ENCODE measurements around the gene NCAM2.

The NCAM2 gene

DNA sequence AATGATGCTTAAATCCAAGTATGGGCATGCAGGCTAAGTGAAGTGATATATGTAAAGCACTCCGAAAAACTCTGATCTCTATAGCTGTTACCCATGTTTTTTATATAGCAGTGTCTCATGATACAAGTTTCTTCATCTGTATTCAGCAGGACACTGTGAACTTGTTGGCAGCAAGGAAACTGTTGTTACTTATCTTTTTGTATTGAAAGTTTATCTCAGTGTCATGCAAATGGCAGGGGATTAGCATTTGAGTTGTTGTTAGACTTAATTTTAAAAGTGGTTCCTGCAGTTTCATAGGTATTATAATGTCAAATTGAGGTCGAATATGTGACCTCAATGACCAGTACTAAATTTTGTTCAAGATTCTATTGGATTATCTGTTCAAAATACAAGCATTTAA is 47.9 kb downstream of the NCAM2 start:
- no peaks in the 10 kb centered on the region for H3K9me3 ChIP-seq (ENCODE audit: control insufficient read depth, insufficient read depth, low read length)
- no peaks in the 10 kb centered on the region for H3K36me3 ChIP-seq (ENCODE audit: insufficient read depth, low read length)
- H3K9ac ChIP-seq (ENCODE audit: low read depth, low read length), result no peak overlapping the region
- H3K4me1 ChIP-seq (ENCODE audit: insufficient read depth, low read length), result peaks cover 16% of the 10 kb centered on the region

DNA sequence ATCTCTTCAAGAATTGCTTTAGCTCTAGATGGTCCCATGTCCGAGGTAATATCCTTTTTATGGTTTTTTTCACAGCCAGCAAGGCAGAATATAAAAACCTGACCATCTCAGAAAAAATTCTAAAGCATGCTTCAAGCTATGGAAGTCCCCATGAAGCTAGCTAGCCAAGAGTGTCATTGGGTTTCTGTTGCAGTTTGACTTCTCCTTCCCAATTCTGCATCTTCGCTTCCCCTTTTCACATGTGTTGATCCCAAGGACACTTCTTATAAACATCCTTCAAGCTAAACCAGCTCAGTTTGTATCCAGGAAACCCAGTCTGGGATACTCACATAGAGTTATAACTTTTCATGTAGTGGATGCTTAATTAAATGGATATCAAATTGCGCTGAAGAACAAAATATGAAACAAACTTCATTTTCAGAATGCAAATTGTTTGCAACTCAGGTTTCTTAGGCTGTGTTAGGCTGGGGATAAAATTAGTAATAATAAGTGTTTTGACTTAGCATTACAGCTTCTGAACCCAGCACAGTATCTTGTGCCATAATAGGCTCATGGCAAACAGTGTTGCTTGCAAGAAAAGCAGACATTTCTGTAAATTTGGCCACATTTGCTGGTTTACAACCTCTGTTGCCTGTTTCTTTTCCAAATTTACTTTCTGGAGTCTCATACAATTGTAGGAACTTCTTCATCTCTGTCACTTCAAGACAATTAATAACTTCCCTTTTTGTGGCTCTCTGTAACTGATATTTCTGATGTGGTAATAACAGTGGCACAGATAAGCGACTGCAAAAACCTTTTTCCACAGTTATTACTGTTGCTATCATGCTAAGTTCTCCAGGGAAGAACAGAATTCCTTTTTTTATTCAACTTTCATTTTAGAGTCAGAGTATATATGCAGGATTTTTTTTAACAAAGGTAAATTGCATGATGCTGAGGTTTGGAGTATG is 53.2 kb downstream of the NCAM2 start:
- H3K9ac ChIP-seq (ENCODE audit: low read depth, low read length), result no peak overlapping the region
- H3K9me3 ChIP-seq (ENCODE audit: control insufficient read depth, insufficient read depth, low read length), result no peaks in the 10 kb centered on the region
- peaks cover 12% of the 10 kb centered on the region for H3K4me1 ChIP-seq (ENCODE audit: insufficient read depth, low read length)
- no peaks in the 10 kb centered on the region for H3K36me3 ChIP-seq (ENCODE audit: insufficient read depth, low read length)

DNA sequence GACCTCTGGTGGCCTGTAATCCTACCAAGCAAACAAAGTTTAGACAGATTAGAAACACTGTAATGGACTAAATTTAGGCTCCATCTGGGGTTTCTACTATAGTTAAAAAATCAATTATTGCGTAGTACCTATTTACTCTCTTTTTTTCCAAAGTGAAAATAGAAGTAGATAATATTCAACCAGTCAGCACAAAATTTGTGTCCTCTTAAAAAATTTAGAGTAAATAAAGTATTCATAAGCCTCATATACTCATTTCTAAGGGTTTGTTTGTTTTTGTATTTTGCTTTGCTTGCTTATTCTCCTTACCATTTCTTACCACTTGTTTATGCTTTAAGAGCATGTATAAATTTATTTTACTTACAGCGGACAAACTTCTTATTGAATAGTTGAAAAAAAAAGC is 54.5 kb downstream of the NCAM2 start:
- H3K9ac ChIP-seq (ENCODE audit: low read depth, low read length), result no peak overlapping the region
- H3K9me3 ChIP-seq (ENCODE audit: control insufficient read depth, insufficient read depth, low read length), result no peaks in the 10 kb centered on the region
- peaks cover 4% of the 10 kb centered on the region; the same call in 1 of the 2 replicates for H3K4me1 ChIP-seq (ENCODE audit: insufficient read depth, low read length)
- no peaks in the 10 kb centered on the region for H3K36me3 ChIP-seq (ENCODE audit: insufficient read depth, low read length)

DNA sequence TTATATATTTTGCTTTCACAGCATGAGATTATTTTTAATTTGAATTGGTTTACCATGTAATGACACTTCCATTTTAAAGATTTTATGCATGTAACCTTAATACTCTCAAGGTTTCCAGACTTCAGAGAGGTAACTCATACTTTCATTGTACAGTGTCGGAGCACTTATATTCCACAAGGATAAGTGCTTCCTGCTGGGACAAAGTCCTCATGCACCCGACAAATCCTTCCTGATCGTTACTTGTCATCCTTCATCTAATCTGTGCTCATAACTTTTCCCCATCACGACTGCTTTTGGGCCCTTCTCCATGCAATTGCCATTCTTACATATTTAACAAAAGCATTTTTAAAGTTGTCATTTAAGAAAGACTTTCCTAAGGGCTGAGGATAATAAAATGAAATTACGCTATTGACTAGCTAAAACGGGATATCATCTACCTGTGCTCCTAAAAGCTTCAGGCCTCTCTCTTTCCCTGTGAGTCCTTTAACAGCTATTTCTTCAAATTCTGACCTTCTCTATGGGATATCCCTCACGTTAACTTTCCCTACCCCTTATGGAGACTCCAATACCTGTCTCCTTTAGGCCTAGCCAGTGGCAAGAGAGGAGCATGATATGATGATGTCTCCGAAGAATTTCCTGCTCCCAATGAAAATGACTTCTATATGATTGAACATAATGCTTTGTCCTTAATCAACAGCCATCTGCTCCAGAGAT is 59.3 kb downstream of the NCAM2 start:
- Histone ChIP-seq H3K4me1 (ENCODE audit: insufficient read depth, low read length) (peaks cover 6% of the 10 kb centered on the region; the same call in 1 of the 2 replicates), H3K9me3 (ENCODE audit: control insufficient read depth, insufficient read depth, low read length) (no peaks in the 10 kb centered on the region), H3K36me3 (ENCODE audit: insufficient read depth, low read length) (no peaks in the 10 kb centered on the region), H3K9ac (ENCODE audit: low read depth, low read length) (no peak overlapping the region)

DNA sequence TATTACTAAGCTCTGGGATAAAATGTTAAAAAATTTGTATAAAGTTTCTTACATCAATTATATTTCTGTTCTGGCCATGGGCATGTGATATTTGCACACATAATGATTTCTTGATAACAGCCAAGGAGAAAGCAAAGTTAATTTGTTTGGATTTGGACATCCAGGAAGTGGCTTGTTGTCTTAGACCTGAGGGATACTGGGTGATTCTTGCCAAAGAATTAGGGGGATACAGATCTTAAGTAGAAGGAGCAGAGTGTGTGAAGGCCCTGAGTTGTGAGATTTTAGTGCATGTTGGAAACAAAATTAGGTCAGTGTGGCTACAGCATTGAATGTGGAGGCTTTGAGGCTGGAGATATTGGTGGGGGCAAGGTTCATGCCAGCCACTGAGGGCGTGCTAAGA is 65.6 kb downstream of the NCAM2 start:
- Histone ChIP-seq H3K4me1 (ENCODE audit: insufficient read depth, low read length) (no peaks in the 10 kb centered on the region), H3K9ac (ENCODE audit: low read depth, low read length) (no peak overlapping the region), H3K9me3 (ENCODE audit: control insufficient read depth, insufficient read depth, low read length) (no peaks in the 10 kb centered on the region), H3K36me3 (ENCODE audit: insufficient read depth, low read length) (no peaks in the 10 kb centered on the region)

DNA sequence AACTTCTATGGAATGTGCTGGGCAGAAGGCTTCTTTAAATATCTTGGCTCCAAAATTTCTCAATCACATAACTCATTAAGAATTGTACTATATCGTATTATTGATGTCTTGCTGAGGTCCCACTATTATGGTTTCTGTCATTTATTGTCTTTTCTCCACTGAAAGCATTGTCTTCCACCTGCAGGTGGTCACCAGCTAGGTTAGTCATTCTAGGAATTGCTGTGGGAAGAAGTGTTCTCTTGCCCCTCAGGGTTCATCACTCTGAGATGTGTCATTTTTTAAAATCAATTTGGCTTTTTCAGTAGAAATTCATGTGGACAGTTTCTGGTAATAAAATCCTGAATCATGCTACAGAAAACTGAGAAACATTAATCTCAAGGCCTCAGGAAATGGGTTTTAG is 66.1 kb downstream of the NCAM2 start:
- H3K9ac ChIP-seq (ENCODE audit: low read depth, low read length), result no peak overlapping the region
- no peaks in the 10 kb centered on the region for H3K36me3 ChIP-seq (ENCODE audit: insufficient read depth, low read length)
- H3K9me3 ChIP-seq (ENCODE audit: control insufficient read depth, insufficient read depth, low read length), result no peaks in the 10 kb centered on the region
- H3K4me1 ChIP-seq (ENCODE audit: insufficient read depth, low read length), result no peaks in the 10 kb centered on the region

DNA sequence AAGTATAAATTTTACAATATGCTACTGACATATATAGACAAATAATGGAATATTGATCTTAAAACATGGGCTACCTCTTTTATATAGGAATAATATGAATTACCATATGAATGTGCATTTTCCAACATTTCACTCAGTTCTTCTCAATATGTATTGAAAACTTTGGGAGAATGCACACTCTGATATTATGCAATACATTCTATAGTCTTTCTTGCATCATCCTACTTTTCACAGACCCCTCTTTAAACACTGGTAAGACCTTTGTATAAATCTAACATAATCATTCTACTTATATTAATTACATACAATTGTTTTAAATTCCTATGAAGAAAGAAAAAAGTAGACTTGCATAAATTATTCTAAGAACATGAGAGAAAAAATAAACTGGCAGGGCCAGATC is 69.2 kb downstream of the NCAM2 start:
- H3K9me3 ChIP-seq (ENCODE audit: control insufficient read depth, insufficient read depth, low read length), result no peaks in the 10 kb centered on the region
- no peaks in the 10 kb centered on the region for H3K36me3 ChIP-seq (ENCODE audit: insufficient read depth, low read length)
- no peaks in the 10 kb centered on the region for H3K4me1 ChIP-seq (ENCODE audit: insufficient read depth, low read length)
- no peak overlapping the region for H3K9ac ChIP-seq (ENCODE audit: low read depth, low read length)

DNA sequence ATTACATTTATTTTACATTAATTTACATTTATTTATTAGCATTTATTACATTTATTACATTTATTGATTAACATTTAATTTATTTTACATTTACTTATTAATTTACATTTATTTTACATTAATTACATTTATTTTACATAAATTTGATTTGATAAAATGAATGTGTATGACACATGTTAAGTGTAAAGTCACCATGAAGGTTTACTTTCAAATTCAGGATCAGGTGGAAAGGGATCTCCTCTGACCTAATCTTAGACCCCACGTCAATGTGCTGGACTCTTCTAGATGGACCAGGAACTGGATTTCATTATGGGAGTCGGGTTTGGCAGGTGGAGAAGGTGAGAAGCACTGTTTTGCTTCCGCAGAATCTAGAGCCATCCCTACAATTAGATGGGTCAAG is 76.1 kb downstream of the NCAM2 start:
- Histone ChIP-seq H3K9ac (ENCODE audit: low read depth, low read length) (no peak overlapping the region), H3K9me3 (ENCODE audit: control insufficient read depth, insufficient read depth, low read length) (no peaks in the 10 kb centered on the region), H3K4me1 (ENCODE audit: insufficient read depth, low read length) (no peaks in the 10 kb centered on the region), H3K36me3 (ENCODE audit: insufficient read depth, low read length) (no peaks in the 10 kb centered on the region)

DNA sequence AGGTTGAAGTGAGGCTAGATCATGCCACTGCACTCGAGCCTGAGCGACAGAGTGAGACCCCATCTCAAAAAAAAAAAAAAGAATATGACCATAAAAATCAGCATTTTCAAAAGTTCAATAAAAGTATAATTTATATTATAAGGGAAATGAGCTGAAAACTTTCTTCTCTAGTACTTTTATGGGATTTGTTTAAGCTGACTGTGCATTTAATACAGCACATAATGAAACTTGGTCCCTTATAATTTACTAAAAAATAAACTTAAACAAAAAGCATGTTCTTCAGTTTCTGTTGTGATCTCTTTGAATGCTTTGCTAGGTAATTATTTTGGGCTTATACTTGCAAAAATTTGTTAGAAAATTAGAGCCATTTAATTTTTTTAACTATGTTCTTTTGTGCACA is 77.8 kb downstream of the NCAM2 start:
- H3K4me1 ChIP-seq (ENCODE audit: insufficient read depth, low read length), result no peaks in the 10 kb centered on the region
- no peak overlapping the region for H3K9ac ChIP-seq (ENCODE audit: low read depth, low read length)
- no peaks in the 10 kb centered on the region for H3K36me3 ChIP-seq (ENCODE audit: insufficient read depth, low read length)
- H3K9me3 ChIP-seq (ENCODE audit: control insufficient read depth, insufficient read depth, low read length), result no peaks in the 10 kb centered on the region

DNA sequence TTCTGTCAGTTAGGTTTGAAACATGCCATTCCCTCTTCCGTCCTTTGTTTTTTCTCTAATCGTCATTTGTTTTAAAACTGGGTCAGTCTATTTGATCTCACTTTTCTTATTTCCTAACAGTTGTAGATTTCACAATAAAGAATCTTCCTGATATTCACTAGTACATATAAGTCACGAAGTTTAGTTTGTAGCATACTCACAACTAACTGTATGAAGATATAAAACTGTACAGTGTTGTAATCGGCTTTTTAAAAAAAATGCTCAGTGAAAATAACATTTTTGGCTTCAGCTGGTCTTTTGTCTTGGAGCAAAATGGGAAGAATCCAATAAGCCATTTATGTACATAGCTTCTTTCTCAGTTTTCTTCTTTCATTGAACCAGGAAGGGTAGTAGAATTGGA is 78.3 kb downstream of the NCAM2 start:
- H3K4me1 ChIP-seq (ENCODE audit: insufficient read depth, low read length), result no peaks in the 10 kb centered on the region

DNA sequence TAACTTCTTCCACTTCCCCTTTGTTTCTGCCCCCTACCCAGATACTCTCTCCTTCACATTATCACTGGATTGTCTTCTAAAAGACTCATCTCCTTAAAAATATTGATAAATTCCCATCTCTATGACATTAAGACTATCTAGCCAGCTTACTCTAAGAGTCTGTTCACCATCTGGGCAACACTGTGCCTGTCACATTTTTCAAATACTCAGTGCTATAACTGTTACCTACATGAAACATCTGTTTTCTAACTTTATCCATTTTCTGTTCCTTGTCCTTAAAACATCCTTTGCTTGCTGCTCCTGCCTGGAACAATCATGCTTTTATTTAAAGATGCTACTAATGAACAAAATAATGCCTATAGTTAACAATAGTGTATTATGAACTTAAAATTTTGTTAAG is 81.4 kb downstream of the NCAM2 start:
- Histone ChIP-seq H3K4me1 (ENCODE audit: insufficient read depth, low read length) (no peaks in the 10 kb centered on the region), H3K36me3 (ENCODE audit: insufficient read depth, low read length) (no peaks in the 10 kb centered on the region), H3K9ac (ENCODE audit: low read depth, low read length) (no peak overlapping the region), H3K9me3 (ENCODE audit: control insufficient read depth, insufficient read depth, low read length) (no peaks in the 10 kb centered on the region)

More for the DNA sequence above, 78.3 kb downstream of the NCAM2 start:
- no peaks in the 10 kb centered on the region for H3K36me3 ChIP-seq (ENCODE audit: insufficient read depth, low read length)
- H3K9me3 ChIP-seq (ENCODE audit: control insufficient read depth, insufficient read depth, low read length), result no peaks in the 10 kb centered on the region
- H3K9ac ChIP-seq (ENCODE audit: low read depth, low read length), result no peak overlapping the region

DNA sequence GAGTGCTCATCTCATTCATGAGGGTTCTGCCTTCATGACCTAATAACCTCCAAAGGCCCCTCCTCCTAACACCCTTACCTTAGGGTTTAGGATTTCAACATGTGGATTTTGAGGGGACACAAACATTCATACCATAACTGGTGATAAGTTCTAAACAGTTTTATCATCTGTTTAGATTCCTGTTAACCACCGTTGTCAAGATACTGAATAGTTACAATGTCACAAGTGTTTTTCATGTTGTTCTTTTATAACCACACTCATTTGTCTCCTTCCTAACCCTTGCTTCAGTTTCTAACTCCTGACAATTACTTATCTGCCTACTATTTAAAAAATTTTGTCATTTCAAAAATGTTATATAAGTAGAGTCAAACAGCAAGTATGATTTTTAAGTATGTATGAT is 86.0 kb downstream of the NCAM2 start:
- H3K4me1 ChIP-seq (ENCODE audit: insufficient read depth, low read length), result no peaks in the 10 kb centered on the region
- no peaks in the 10 kb centered on the region for H3K9me3 ChIP-seq (ENCODE audit: control insufficient read depth, insufficient read depth, low read length)
- H3K9ac ChIP-seq (ENCODE audit: low read depth, low read length), result no peak overlapping the region
- H3K36me3 ChIP-seq (ENCODE audit: insufficient read depth, low read length), result no peaks in the 10 kb centered on the region

DNA sequence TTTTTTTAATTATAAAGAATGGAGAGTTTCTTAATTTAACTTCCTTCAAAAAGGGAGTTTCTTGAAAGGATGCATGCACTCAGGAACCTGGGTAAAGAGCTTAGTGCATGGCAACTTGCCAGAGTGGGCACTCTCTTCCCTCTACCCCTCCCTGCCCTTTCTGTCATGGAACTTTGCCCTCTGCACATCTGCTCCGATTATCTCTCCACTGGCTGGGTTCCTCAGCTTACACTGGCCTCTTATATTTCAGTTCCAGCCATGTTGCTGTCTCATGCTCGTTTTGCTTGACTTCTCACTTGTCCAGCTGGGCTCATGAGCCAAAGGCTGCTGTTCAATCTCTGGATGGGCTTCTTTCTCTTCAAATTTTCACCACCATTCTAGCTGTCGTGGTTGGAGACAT is 87.0 kb downstream of the NCAM2 start:
- no peaks in the 10 kb centered on the region for H3K9me3 ChIP-seq (ENCODE audit: control insufficient read depth, insufficient read depth, low read length)
- no peaks in the 10 kb centered on the region for H3K4me1 ChIP-seq (ENCODE audit: insufficient read depth, low read length)
- H3K36me3 ChIP-seq (ENCODE audit: insufficient read depth, low read length), result no peaks in the 10 kb centered on the region
- no peak overlapping the region for H3K9ac ChIP-seq (ENCODE audit: low read depth, low read length)

DNA sequence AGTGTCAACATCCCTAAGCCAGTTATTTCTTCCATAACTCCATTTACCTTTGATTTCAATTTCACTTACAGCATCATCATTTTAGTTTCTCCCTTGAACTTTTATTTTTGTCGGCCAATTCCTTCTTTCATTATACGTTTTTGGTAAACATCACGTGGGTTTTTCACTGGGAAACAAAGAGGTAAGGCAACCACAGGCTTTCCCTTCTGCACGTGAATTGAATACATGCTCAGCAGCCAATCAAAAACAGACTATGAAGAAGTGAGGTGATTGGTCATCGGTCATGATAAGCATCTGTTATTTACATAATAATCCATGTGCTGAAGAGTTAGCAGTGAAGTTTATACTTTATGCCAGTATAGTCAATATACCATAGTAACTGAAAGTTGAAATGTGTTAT is 98.7 kb downstream of the NCAM2 start:
- H3K36me3 ChIP-seq (ENCODE audit: insufficient read depth, low read length), result no peaks in the 10 kb centered on the region
- H3K4me1 ChIP-seq (ENCODE audit: insufficient read depth, low read length), result no peaks in the 10 kb centered on the region
- no peaks in the 10 kb centered on the region for H3K9me3 ChIP-seq (ENCODE audit: control insufficient read depth, insufficient read depth, low read length)
- no peak overlapping the region for H3K9ac ChIP-seq (ENCODE audit: low read depth, low read length)

DNA sequence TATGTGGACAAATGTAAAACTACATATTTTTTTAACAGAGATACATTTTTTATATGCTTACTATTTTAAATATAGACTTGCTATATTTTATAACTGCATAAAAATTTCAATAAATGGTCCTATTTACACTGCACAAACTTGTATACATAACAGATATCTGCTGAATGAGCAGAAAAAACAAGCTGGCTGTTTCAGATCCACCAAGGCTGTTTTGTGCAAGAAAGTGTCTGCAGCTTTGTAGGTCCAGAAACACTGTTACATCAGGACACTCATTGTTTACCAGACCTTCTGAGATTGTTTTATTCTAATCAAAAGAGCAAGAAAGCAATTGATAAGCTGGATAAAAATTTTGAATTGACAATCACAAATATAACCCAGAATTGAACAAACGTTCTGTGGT is 99.3 kb downstream of the NCAM2 start:
- H3K9me3 ChIP-seq (ENCODE audit: control insufficient read depth, insufficient read depth, low read length), result no peaks in the 10 kb centered on the region
- no peaks in the 10 kb centered on the region for H3K4me1 ChIP-seq (ENCODE audit: insufficient read depth, low read length)
- H3K9ac ChIP-seq (ENCODE audit: low read depth, low read length), result no peak overlapping the region
- H3K36me3 ChIP-seq (ENCODE audit: insufficient read depth, low read length), result no peaks in the 10 kb centered on the region

Measured in ES-I3 (cell line).